Right ventricle myocardium superior (tissue), 1 donor: ENCODE measurements around the gene CSMD2. TPM values are rescaled to one million over a fixed set of nuclear protein-coding genes. Genes with fewer than 3 reads are reported as not detected.

Source experiments
- ATAC-seq: fragments of 200-7000 bp; cut with Tn5 transposase; one replicate; pipeline ENCODE4 v1.9.1; 2020; ENCODE audit warnings: mild to moderate bottlenecking; ENCODE audit not compliant: poor library complexity
- DNase-seq: peaks from one replicate; pipeline ENCODE4 v3.0.0-alpha.2; 2020
- intact Hi-C: fragments of 100-400 bp; cut with DNase I; formaldehyde crosslinking; loops from one replicate; pipeline ENCODE4 v1.11.2; 2022
- total RNA-seq: library from RNA; stranded (reverse); fragmentation: NEBNext Ultra II Directional; extraction: Animal tissue kit (Norgen Biotek cat#: 25700); gene quantifications from one replicate; pipeline ENCODE4 v1.2.1, GENCODE V29; 2021
- donor health status: DM: no; HTN: yes; CAD: no; lungs with severe emphysema.

Gene CSMD2
- total RNA-seq, 1 donor from 2014 or later = 0.40 TPM

DNA sequence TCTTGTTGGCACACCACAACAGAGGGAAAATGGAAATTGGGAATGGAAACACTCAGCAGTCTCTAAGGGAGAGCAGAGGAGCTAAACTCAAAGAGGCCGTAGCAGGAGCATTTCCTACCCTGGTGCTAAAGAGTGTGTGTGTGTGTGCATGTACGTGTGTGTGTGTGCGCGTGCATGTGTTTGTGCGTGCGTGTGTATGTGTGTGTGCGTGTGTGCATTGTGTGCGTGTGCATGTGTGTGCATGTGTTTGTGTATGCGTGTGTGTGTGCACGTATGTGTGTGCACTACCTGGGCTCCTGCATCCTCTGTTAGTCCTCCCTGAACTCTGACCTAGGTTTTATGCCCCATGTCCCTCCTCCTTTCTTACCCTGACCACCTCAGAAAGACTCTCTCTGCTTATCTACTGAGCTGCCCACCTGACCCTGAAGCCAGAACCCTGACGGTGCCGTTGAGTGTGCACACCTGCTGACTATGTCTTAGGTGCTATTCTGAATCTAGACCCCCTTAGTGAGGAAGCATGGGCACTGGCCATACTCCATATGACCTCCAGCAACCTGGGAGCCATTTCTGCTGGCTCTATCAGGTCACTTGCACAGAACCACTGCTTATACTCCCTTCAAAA, 458.3 kb downstream of the CSMD2 start:
- no peak for DNase-seq
- no peak for ATAC-seq
- intact Hi-C loops = no loop called here

DNA sequence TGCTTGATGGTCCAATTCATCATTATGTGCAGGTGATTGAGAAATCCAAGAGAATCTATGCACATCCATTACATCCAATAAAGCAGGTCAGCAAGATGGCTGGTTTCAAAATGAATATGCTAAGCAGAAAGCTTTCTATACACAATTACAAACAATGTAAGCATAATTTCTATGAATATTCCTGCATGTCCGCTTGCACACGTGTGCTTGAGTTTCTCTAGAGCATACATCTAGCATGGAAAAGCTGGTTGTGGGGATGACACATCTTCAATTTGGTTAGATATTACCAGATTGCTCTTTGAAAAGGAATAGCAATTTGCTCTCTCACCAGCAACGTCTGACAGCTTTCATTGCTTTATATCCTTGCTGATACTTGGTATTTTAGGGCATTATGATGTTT, 461.6 kb downstream of the CSMD2 start:
- no peak for ATAC-seq
- intact Hi-C loops = no loop called here
- no peak for DNase-seq

DNA sequence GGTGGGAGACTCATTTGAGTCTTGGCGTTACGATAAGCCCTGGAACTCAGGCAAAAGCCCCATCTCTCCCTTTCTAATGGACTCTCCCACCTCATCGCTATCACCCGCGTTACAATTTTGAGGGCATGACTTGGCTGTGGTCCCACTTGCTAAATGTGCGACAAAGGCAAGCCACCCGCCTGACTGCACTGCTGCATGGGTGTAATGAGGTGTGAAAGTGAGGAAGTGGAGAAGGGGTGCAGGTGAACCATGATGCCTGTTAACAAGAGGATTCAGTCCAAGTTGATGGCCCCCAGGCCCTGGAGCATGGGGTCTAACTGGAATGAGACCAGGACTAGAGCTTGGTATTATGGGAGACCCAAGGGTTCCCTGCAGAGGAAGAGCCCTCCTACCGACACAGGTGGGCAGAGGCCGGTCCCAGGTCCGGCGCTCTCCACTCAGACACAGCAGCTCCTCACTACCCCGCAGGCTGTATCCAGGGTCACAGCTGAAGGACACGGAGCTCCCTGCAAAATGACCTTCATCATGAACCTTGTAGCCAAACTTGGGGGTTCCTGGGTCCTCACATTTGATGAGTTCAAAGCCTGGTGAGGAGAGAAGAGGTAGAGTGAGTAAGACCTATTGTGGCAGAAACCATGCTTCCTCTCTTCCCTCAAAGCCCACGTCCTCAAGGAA, 466.5 kb downstream of the CSMD2 start:
- intact Hi-C loops = no loop called here

DNA sequence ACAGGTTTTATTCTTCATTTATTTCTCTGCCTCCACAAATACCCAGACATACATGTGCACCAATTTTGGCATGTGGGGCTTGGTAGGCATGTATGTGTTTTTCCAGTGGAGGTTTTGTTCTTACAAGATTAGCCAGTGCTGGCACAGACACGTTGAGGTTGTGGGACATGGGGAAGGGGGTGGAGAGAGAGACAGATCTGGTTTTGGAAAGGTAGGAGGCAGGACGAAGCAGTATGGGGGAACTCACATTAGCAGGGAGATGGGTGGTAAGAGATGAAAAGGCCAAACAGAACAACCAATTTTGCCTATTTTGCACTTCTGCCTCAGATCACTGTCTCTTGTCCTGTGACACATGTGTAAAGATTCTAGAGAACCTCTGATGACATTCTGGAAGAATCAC, 467.2 kb downstream of the CSMD2 start:
- no peak for ATAC-seq
- DNase-seq = no peak
- intact Hi-C loops = no loop called here

More for the DNA sequence above, 466.5 kb downstream of the CSMD2 start:
- ATAC-seq (no peak), DNase-seq (no peak)

DNA sequence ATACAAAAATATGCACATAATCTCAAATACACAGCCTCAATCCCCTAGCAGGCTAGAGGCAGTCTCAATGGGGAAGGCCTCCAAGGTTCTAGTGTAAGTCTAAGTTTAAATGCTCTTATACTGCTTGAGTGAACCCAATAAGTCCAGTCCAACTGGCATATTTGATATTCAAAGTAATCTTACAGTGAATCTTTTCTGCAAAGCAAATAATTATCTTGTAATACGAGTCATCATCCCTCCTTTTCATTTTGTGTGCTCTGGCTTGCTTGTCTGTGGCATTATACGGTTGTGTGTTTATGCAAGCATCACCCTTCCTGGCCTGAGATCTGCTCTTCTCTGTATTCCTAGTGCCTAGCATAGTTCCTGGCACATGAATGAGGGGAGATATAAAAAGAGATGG, 468.1 kb downstream of the CSMD2 start:
- intact Hi-C loops = no loop called here
- no peak for DNase-seq
- no peak for ATAC-seq

DNA sequence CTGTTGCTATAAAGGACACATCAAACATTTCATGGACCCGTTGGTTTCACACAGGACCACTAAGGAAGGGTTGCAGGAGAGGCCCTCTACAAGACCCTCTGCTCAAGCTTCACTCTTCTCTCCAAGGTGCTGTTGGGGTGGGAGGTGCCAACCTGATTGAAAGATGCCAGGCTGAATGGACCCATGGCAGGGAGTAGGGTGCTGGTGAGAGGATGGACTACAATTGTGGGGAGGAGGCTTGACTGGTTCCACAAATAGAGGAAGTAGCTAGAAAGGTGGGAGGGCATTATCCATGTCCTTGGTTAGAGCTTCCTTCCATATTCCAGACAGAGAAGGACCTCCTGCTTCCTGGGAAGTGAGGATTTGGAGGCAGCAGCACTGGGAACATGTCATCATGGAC, 468.7 kb downstream of the CSMD2 start:
- DNase-seq (no peak), ATAC-seq (no peak)
- intact Hi-C loops = no loop called here

DNA sequence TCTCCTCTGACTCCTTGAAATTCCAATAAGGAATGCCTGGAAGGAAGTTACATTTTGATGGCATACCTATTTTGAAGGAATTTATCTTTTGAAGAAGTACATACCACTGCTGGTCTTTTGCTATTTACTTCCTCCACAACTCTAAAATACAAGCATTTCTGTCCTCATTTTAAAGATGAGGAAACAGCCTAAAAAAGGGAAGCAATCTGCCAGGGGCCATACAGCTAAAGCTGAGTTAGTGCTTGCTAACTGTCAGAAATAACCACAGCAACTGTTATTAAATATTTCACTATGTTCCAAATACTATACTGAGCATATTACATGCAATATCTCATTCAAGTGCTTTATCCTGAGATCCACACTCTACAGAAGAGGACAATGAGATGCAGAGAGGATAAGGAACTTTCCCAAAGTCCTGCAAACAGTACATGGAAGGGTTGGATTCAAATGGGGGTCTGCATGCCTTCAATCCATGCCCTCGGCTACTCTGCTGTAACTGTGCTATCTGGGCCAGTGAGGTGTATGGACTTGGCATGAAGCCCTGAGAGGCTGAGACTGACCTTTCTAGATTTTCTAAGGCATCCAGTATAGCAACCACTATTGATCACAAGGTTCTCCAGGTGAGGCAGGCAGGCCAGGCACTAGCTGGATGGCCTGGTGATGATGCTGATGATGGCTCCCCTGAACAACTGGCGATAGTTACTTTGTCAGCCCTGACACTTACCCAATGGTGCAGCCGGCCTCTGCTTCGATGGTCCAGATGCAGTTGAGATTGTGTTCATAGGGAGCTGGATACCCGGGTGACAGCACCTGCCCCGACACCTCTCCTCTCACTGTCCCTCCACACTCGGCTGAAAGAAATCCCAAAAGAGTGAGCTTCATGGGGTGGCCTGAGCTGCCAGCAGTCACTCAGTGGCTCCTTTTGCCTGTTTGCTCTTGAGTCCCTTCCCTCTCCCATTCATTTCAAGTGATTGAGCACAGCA, 472.5 kb downstream of the CSMD2 start:
- no peak for DNase-seq
- no peak for ATAC-seq
- intact Hi-C loops = no loop called here

DNA sequence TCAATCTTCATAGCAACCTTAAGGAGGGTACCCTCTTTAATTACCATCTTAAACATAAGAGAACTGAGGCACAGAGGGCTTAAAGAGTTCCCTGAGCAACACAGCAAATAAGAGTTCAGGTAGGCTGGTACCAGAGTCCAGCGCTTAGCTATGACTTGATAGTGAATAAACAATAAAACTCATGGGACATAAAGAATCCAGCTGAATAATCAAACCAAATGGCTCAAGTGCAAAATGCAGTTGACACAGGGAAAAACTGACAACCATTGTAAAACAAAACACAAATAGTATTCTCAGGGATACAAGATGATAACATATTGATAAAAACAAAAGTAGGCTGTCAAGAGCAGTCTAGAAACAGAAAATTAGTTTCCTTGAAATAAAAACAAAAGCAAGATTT, 478.0 kb downstream of the CSMD2 start:
- ATAC-seq = no peak
- intact Hi-C loops = no loop called here

DNA sequence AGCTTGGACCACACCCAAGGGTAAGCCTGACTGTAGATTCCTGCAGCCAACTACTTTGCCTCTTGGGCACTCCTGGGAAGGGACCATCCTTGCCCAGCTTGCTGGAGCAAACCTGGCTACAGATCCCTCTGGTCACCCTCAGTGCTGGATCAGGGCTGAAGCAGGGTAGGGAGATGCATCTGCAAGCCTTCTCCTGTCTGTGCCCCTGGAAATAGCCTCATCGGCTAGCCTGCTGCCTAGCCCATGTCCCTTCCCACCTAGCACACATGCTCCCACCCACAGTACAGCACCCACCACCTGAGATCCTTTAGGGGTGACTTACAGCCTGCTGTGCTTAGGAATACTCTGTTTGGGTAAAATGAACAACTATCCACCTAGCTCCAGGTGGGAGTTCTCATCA, 478.5 kb downstream of the CSMD2 start:
- DNase-seq = no peak
- intact Hi-C loops = no loop called here
- ATAC-seq = no peak

More for the DNA sequence above, 478.0 kb downstream of the CSMD2 start:
- no peak for DNase-seq

DNA sequence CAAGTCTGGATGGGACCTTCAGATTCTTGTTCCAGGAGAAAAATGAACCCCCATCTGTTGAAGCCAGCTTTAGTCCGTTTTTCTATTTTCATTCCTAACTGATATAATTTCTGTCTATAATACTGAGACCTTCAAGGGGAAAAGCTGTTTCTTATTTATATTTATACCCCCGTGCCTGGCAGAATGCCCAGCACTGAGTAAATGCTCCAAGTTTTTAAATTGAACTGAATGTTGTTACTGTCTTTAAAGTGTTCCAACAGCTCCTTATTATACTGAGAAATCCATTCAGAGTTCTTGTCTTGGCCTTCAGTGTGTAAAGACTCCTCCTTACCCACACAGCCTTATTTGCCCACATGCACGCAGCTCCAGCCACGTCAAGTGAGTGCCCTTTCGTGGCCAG, 479.8 kb downstream of the CSMD2 start:
- ATAC-seq (no peak), DNase-seq (no peak)
- intact Hi-C loops = no loop called here

DNA sequence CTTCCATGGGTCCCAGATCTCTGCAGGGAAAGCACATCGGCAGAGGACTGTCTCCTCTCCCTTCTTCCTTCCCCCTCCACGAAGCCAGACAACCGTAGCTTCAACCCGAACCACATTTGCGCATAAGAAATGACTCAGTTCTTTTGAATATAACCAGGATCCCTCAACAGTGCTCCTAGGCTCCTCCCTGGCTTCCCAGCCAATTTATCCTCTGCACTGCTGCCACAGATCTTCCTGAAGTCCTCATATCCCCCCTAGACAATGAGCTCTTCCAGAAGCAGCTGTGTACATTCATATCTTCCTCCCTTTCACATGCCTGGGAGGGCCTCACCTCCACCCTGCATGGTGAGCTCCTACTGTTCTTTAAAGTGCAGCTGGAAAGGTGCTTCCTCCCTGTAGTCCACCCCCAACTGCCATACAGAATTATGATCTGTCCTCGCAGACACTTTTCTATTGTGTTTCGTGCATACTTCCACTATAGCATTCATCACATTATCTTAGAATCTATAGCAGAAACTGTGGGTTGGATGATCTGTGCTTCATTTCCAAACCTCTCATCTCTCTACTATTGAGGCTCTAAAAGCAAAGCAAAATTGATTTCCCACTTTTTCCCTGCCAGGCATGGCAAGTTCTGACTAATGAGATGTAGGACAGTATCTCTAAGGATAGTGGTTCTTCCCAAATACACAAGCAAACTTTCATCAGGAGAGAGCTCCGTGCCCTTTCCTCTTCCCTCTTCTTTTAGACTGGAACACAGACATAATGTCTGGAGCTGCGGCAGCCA, 480.4 kb downstream of the CSMD2 start:
- intact Hi-C loops = no loop called here
- ATAC-seq (no peak), DNase-seq (no peak)

DNA sequence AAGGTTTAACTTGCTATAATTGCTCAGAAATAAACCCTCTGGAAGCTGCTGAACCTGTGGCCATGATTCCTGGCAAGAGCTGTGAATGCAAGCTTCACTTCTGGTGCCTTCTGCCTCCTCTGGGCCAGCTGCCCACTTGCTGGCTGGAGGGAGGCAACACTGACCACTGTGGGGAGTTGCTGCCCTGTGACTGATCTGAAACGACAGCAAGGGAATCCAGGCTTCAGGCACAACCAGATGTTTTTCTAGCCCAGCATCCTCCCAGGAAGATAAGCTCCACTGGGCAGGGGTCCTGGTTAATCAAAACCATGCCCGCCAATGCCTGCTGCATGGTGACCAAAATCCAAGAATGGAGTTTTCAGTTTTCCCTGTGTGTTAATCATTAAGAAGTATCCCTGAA, 481.1 kb downstream of the CSMD2 start:
- intact Hi-C loops = no loop called here
- DNase-seq = peak; percentile 42
- peak; percentile 73 for ATAC-seq

DNA sequence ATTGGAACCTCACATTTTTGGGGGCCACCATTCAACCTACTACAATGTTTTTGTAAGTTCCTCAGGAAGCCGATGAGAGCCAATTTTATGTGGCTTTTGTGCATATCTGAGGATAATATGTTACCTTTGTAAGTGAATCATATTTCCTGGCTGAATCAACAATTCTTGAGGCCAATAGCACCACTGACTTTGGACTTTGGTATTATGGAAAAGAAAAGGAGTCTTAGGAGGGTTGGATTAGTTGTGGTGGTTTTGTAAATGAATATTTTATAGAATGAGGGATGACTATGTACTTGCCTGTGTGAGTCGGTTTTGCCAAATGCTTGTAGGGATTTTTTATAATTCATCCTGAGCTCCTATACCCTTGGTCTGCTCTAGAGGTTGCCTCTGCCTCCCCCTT, 482.7 kb downstream of the CSMD2 start:
- intact Hi-C loops = no loop called here
- ATAC-seq (no peak), DNase-seq (no peak)

DNA sequence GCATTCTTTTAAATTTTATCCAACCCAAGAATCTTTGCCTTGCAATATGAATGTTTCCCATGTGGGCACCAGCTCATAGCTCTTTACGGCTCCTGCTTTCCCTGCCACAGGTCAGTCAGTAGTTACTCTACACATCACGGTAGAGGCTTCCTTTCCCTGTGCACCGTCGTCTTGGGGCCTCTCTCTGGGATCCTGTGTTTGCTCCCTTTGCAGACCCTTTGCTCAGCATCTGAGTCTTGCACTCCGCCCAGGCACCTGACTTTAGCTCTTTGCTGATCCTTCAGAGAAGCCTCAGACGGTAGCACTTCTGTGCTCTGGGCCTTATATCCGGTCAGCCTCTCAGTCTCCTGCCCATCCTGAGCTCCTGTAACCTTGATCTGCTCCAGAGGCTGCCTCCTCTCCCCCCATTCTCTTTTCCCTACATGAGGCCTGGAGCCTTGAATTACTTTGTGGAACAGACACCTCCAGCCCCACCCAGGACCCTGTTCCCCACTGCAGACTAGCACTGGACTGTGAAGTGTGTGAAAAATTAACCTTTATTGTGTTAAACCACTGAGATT, 484.7 kb downstream of the CSMD2 start:
- no peak for ATAC-seq
- intact Hi-C loops = no loop called here
- no peak for DNase-seq

DNA sequence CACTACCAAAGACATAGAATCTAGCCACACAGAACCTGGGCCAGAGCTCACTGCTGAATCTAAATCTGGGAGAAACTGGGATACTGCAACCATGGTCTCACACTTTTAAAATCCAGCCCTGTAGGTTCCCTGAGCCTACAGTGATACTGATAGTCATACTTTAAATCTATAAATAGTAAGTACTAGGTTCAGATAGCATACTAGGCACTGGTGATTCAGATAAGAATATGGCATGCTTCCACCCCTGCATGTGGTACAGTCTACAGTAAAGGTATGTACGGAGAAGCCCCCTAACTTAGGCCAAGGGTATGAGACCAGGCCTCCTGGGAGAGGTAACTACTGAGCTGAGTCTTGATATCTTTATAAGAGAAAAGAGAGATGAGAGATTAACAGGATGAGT, 494.5 kb downstream of the CSMD2 start:
- DNase-seq (no peak), ATAC-seq (peak; percentile 69)
- intact Hi-C loops = no loop called here

DNA sequence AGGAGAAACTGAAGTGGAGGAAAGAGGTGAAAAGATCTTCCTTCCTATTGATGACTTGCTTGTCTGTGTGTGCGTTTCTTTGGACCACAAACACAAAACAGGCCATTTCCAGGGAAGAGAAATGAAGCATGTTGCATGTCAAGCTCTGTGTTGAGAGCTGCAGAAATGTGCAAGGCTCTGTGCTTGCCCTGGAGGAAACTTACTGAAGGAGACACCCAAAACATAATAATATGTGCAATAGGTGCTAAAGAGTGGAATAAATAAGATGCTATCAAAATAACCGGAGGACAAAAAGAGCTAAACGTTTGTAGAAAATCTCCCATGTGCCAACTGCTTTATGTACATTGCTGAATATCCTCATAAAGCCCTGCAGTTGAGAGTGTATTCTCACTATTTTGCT, 496.3 kb downstream of the CSMD2 start:
- DNase-seq (no peak), ATAC-seq (no peak)
- intact Hi-C loops = no loop called here

DNA sequence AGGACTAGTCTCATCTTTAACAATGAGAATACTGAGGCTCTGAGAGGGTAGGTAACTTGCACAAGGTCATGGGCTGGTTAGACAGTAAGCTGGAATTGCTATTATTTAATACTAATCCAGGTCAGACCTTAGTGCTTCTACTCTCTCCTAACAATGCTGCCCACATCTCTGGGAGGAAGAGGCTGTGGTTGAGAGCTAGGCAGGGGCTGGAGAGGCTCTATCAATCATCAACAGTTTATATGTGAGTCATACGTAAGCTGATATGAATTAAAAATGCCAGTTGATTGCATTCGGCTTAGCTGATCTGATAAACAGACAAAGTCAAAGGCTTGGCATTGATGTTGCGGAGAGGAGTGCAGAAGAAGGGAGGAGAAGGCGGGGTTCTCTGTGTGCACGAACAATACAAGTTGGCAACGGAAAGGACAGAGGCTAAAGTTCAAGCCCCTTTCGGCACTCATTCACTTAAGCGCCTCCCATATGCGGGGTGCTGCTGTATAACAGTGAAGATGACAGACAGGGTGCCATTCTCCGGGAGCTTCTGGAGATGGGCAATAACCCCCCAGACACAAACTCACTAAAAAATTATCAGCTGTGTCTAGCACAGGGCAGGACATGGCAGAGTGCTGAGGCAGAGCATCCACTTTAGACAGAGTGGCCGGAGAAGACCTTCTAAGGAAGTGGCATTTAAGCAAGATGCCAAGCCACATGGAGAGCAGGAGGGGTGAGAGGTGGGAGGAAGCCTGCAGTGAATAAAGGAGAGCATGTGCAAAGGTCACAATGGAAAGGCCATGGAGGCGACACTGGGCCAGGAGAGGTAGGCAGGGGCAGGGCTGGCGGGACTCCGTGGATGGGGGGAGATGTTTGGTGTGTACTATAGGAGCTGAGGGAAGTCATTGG, 497.4 kb downstream of the CSMD2 start:
- DNase-seq (no peak), ATAC-seq (peak; percentile 43)
- intact Hi-C loops = no loop called here

DNA sequence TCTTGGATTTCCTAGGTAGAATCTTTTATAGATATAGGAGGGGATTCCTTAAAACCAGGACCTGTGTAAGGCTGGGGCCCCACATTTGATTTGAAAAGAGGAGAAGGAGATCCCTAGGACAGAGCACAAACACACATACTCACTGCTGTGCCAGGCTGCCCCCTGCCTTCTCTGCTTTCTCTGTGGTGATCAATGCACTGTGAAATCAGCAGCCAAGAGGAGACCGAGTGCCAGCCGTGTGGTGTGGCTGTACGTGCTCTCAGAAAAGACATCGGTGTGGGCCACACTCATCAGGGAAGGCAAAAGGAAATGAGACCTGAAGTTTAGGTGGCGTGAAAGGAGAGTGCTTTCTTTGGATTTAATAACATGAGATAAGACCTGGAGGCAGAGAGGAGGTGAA, 498.4 kb downstream of the CSMD2 start:
- intact Hi-C loops = no loop called here
- no peak for ATAC-seq
- DNase-seq = no peak
